Stimulated activated CD4-positive, alpha-beta T cell treated with anti-CD3 and anti-CD28 coated beads, Interleukin-1b, Interleukin-23, amount 100 ng/mL, for 48 hours (primary cell): Measurements from ENCODE around the gene SH3TC1.

ENCODE experiments used
- DNase-seq: peaks from one replicate; pipeline ENCODE4 v3.0.0-alpha.2; 2020

SH3TC1 gene

DNA sequence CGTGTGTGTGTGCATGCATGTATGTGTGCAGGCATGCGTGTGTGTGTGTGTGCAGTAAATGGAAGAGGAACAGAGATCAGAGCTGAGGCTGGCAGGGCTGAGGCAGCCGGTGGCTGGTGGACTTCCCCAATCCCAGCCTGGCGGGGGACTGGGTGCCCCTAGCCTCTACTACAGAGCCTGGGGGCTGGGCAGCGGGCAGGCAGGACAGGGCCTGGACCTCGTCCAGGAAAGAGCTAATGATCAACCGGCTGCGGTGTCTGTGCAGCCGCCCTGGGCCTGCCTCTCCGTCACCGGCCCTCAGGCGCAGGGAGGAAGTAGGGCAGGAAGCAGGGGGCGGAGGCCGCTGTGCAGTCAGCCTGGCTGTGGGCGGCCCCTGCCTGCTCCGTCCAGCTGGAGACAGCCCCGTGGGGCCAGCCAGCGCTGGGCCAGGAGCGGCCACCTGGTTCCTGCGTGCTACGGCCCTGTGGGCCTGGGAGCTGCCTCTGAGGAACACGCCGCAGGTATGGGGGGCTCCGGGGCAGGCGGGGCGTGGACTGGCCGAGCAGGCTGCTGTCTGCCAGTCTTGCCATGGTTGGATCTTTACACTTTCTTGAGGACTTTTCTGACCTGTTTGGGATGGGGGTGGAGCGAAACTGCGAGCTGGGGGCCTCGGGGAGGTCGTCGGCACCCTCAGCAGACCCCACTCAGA, at the start of gene SH3TC1:
SH3TC1 (plus strand) TSS at position 385 of the 688 bp plus-strand sequence. CDS start 5,905 bp downstream, outside the sequence.
- DNase-seq, result peak; percentile 56

- DNase-seq, result no peak
These were observed 49.4 kb upstream of the SH3TC1 start for GRCh38 chr4:8149664-8150063.

- no peak for DNase-seq
These were observed 48.7 kb upstream of the SH3TC1 start for GRCh38 chr4:8150152-8151090.

DNA sequence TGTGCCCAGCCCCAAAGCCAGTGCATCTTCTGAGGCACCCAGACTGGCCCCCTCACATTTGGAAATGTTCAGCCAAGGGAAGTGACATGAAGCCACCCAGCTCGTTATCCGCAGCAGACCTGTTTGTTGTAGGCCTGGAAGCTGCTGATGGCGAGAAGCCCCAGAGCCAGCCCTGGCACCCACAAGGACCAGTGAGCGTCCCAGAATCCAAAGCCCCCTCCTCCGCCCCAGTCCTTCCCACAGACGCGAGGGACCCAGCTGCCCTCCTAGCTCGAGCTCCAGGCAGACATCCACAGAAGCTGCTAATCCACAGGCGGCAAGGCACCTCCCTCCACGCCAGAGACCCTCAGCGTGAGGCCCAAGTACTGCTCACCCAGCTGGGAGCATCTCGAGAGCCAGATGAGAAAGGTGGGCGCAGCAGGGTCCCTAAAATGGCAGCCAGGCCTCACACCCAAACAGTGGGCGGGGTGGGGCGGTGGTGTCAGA, 47.9 kb upstream of the SH3TC1 start:
- no peak for DNase-seq

GRCh38 chr4:8152090-8152864, 46.8 kb upstream of the SH3TC1 start:
- no peak for DNase-seq

- DNase-seq, result no peak
These were observed 46.2 kb upstream of the SH3TC1 start for GRCh38 chr4:8152865-8153257.

DNA sequence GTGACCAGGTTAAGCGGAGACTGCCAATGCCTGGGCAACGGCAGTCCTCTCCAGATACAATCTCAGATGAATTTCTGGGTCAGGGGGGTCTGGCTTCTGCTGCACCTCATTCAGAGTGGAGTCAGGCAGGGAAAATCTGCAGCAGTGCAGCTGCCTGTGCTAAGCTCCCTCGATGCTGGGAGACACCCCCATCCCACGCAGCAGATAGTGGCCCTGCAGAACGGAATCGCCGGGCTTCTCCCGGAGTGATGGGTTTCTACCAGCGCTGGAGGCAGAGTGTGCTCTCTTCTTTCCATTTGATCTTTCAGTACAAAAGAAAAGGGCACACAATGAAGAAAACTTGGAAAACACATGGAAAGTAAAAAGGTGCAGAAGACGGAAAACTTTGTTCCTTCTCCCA, 45.6 kb upstream of the SH3TC1 start:
- no peak for DNase-seq

DNA sequence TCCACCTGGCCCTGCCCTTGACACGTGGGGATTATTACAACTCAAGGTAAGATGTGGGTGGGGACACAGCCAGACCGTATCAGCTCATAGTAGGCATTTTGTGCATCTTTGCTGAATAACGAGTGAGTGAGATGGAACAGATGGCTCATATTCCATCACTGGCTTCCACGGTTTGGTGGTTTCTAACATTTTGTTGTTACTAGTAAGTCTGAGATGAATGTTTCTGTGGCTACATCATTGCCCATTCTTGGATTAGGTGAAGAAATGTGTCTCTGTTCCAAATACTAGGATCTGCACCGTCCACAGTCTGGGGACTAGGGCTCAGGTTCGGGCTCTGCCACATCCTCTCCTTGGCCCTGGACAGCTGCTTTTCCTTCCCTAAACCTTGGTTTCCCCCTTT, 44.0 kb upstream of the SH3TC1 start:
- DNase-seq, result peak; percentile 27

DNA sequence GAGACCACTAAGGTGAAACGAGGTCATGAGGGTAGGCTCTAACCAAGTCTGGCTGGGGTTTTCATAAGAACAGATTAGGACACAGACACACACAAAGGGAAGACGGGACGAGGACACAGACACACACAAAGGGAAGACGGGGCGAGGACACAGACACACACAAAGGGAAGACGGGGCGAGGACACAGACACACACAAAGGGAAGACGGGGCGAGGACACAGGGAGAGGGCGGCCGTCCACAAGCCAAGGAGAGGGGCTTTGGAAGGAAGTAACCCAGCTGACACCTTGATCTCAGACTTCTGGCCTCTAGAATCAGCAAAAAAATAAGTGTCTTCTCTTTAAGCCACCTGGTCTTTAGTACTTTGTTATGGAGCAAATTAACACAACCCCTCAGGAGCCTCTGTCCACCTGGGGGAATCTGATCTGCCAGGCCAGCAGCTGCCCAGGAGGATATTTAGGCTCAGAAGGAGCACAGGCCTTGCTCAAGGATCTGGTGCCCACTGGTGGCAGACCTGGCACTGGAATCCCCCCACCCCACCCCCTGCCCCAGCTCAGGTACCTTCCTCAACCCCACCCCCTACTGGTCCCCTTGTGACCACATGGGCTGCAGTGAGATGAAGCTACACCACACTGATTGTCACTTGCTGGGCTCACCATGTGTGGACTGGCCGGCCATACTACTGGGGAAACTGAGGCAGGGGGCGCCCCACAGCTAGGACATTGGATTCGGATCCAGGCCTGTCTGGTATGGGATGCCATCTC, 43.2 kb upstream of the SH3TC1 start:
- no peak for DNase-seq

DNA sequence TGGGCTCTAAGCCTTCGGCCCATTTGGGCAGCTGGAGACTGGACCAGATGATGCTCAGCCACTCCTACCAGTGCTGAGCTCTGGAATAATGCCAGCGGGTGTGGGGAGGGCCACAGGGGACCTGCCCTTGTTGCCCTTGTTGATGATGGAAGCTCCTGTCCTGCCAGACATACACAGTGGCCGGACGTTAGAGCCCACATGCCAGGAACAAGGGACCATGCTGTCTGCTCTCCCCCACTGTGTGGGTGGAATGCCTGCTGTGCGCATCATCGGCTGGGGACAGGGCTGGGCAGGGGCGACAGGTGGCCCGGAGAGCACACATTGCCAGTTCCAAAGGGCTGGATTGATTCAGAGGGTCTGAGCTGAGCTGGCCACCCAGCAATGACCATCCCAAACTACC, 42.5 kb upstream of the SH3TC1 start:
- DNase-seq, result no peak

DNA sequence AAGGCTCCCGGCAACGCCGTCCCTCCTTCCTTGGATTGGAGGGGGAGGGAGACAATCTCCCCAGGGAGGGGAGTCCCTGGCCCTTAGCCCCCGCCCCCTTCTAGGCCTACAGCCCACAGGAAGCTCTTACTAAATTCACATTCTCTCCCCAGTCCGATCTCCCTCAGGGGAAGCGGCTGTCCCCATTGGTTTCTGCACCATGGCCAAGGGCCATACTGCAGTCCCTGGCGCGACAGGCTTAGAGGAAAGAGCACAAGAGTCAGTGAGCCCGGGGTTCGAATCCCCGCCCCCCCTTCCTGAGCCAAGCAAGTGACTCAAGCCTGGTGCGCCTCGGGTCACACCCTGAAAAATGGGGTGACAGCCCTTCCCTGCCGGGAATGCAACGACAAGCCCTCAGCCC, 41.6 kb upstream of the SH3TC1 start:
- no peak for DNase-seq

GRCh38 chr4:8157944-8158709, 41.0 kb upstream of the SH3TC1 start:
- peak; percentile 6 for DNase-seq

DNA sequence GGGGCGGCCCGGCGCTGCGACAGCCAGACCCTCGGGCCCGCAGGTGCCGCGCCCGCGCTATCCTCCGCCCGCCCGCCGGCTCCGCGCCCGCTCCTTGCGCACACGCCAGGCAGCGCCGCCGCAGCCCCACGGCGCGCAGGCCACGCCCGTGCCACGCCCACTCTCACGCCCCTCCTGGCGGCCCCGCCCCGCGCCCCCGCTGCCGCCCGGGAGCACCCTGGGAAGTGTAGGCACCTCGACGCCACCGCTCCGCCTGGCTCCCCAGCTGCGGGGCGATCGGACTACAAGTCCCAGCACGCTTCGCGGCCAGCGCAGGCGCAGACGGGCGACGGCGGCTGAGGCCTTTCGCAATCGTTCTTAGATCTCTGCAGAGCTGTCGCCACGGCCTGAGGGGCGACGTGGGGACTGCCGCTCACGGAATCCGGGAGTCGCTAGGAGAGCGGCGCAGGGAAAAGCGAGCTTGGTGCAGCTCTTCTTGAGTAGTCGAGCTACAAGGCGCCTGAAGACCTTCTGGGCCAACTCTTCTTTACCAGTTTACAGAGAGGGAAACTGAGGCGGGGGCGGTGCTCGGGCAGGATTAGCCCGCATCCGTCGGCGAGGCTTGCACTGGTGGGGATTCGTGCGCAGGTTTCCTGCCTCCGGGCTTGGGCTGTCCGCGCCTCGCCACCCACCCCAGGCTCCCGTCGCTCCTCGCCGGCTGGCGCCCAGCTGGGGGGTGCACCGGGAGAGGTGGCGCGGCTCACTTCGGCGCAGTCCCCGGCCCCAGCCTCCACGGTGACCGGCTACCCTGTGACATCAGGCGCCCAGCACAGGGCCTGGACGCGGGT, 40.2 kb upstream of the SH3TC1 start, which contains the start of gene ABLIM2:
ABLIM2 (minus strand) TSS at position 104 of the 827 bp plus-strand sequence. CDS start 124 bp downstream, outside the sequence.
- DNase-seq, result peak; percentile 99

GRCh38 chr4:8159537-8160232, 39.4 kb upstream of the SH3TC1 start:
- no peak for DNase-seq

- DNase-seq, result no peak
These were observed 38.9 kb upstream of the SH3TC1 start for GRCh38 chr4:8160233-8160560.

DNA sequence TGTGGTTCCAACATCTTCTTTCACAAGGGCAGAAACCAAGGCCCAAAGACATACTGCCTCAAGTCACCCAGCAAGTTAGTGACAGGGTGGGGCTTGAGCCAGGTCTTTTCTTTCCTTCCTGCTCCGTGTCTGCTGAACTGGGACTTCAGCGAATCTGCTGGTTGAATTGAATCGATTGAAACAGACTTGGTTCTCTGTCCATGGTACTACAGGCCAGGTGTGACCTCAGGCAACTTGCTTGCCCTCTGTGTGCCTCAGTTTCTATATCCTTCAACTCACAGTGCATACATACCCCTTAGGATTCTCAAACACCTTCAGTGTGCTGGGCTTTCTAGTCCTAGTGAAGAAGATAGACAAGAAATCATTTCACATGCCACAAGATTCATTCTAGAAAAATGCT, 38.5 kb upstream of the SH3TC1 start:
- no peak for DNase-seq

GRCh38 chr4:8162625-8163024, 36.5 kb upstream of the SH3TC1 start:
- DNase-seq, result no peak

DNA sequence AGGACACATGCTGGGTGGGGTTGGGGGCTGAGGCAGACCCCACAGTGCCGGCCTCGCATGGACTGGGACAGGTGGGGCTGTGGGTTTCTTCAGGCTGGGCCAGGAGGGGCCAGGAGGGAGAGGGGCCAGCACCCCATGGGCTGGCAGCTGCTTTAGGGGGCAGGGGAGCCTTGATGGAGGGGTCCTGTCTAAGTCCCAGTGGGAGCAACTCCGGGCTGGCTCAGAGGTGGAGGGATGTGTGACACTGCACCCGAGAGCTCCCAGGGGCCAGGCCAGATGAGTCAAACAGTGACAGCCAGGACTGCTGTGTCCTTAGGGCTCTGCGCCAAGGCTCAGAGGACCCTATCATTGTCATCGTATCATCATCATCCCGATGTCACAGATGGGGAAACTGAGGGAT, 36.1 kb upstream of the SH3TC1 start:
- no peak for DNase-seq

DNA sequence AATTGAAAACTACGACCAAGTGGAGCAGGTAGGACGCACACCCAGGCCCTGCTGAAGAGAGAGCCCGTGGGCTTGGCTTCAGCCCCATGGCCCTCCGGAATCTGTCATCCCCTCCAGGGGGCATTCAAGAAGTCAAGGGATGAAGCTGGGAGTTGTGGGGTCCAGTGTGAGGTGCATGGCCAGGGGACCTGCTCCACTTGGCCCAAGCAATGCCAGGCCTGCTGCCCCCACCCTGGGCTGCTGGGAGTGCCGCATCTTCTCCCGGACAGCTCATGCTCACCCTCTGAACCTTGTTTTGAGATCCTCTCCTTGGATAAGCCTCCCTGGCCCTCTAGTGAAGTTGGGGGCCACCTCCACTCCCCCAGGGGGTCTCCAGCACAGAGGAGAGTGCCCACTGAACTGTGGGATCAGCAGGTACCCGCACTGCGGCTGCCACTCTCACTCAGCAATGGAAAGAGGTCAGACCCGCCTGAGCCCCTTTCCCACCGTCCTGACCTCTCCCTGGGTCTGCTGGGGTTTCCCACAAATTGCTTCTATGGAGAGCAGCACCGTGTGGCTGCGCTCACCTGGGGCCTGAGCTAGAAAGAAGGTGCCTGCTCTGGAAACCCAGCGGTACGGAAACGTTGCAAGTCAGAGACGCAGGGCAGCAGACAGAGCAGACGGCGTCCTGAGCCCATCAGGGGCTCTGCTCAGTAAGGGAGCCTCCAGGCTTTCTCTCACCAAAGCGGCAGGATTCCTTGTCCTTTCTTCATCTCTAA, 35.5 kb upstream of the SH3TC1 start:
- DNase-seq, result no peak
